IMR-90 (cell line): ENCODE data around the gene ADAMTSL1. TPM values are rescaled to one million over a fixed set of nuclear protein-coding genes. Genes with fewer than 3 reads are reported as not detected.

Source experiments
- ATAC-seq: fragments of 200-7000 bp; cut with Tn5 transposase; 2 replicates; pipeline ENCODE4 v1.9.1; 2020; ENCODE audit warnings: low read depth, mild to moderate bottlenecking, moderate library complexity
- BruUV-seq: library from RNA; stranded (reverse); fragments of 400-500 nt; replicated peaks from 2 replicates; lab custom pipeline; 2021; lab: Mats Ljungman, UMichigan
- CTCF ChIA-PET: fragments of 300-600 bp; formaldehyde crosslinking; extraction: SDS; loops from one replicate; lab custom pipeline; 2021; ENCODE audit warnings: antibody characterized with exemption; lab: Yijun Ruan, JAX
- POLR2A ChIA-PET: fragments of 300-600 bp; sonication (Branson Sonifier 250); formaldehyde crosslinking; loops from one replicate; lab custom pipeline; 2022; ENCODE audit warnings: antibody characterized with exemption; ENCODE audit not compliant: unreplicated experiment; lab: Charles Lee
- DNase-seq: peaks from one replicate; pipeline ENCODE4 v3.0.0; 2013
- H2AFZ ChIP-seq: replicated peaks from 2 replicates; pipeline ENCODE3; 2013; ENCODE audit warnings: low read length, mild to moderate bottlenecking; ENCODE audit not compliant: poor library complexity
- H2AK5ac ChIP-seq: 2 replicates; pipeline ENCODE4 v1.6.1; 2013; ENCODE audit warnings: low read depth, low read length, inconsistent platforms
- H2AK9ac ChIP-seq: replicated peaks from 2 replicates; pipeline ENCODE3; 2013; ENCODE audit warnings: mild to moderate bottlenecking, low read depth, low read length, moderate library complexity; ENCODE audit not compliant: poor library complexity
- H2BK120ac ChIP-seq: 2 replicates; pipeline ENCODE4 v1.6.1; 2013; ENCODE audit warnings: low read depth, low read length, inconsistent platforms
- H2BK15ac ChIP-seq: 3 replicates; pipeline ENCODE4 v1.6.1; 2013; ENCODE audit warnings: low read depth, low read length, inconsistent platforms
- H2BK20ac ChIP-seq: 2 replicates; pipeline ENCODE4 v1.6.1; 2013; ENCODE audit warnings: low read depth, mild to moderate bottlenecking, inconsistent platforms, low read length, moderate library complexity
- H2BK5ac ChIP-seq: 2 replicates; pipeline ENCODE4 v1.6.1; 2013; ENCODE audit warnings: mild to moderate bottlenecking, low read depth, low read length, inconsistent platforms; ENCODE audit not compliant: poor library complexity, severe bottlenecking
- H3K14ac ChIP-seq: replicated peaks from 2 replicates; pipeline ENCODE4 v1.6.1; 2013; ENCODE audit warnings: low read depth, low read length, inconsistent platforms
- H3K18ac ChIP-seq: 2 replicates; pipeline ENCODE4 v1.6.1; 2013; ENCODE audit warnings: low read depth, low read length, control low read depth
- H3K23ac ChIP-seq: 2 replicates; pipeline ENCODE4 v1.6.1; 2013; ENCODE audit warnings: low read depth, low read length, inconsistent platforms
- H3K27ac ChIP-seq: 2 replicates; pipeline ENCODE4 v1.5.1; 2013; ENCODE audit warnings: mild to moderate bottlenecking, control low read depth, low read length; ENCODE audit not compliant: insufficient read depth
- H3K27me3 ChIP-seq: 2 replicates; pipeline ENCODE4 v1.6.1; 2013; ENCODE audit warnings: low read length; ENCODE audit not compliant: control insufficient read depth, insufficient read depth
- H3K36me3 ChIP-seq: 2 replicates; pipeline ENCODE4 v1.6.1; 2013; ENCODE audit warnings: low read length, mixed read lengths; ENCODE audit not compliant: control insufficient read depth, insufficient read depth
- H3K4ac ChIP-seq: 2 replicates; pipeline ENCODE4 v1.6.1; 2013; ENCODE audit warnings: low read depth, low read length, inconsistent platforms
- H3K4me1 ChIP-seq: 2 replicates; pipeline ENCODE4 v1.6.1; 2013; ENCODE audit warnings: low read length, mixed read lengths; ENCODE audit not compliant: control insufficient read depth, insufficient read depth
- H3K4me2 ChIP-seq: 2 replicates; pipeline ENCODE4 v1.6.1; 2013; ENCODE audit warnings: low read depth, mild to moderate bottlenecking, control low read depth, low read length, moderate library complexity
- H3K4me3 ChIP-seq: 2 replicates; pipeline ENCODE4 v1.5.1; 2013; ENCODE audit warnings: low read depth, mild to moderate bottlenecking, control low read depth, low read length, moderate library complexity; ENCODE audit not compliant: insufficient read depth
- H3K56ac ChIP-seq: 2 replicates; pipeline ENCODE4 v1.6.1; 2013; ENCODE audit warnings: low read length, inconsistent platforms; ENCODE audit not compliant: insufficient read depth; ENCODE audit errors: extremely low read depth
- H3K79me1 ChIP-seq, 2 experiments: 2 replicates each; pipeline ENCODE4 v1.6.1; 2013; ENCODE audit warnings: low read length in 2 of 2, inconsistent platforms in 1 of 2, low read depth in 1 of 2
- H3K9ac ChIP-seq: 2 replicates; pipeline ENCODE4 v1.6.1; 2013; ENCODE audit warnings: low read depth, low read length, control low read depth
- H3K9me1 ChIP-seq: 2 replicates; pipeline ENCODE4 v1.6.1; 2013; ENCODE audit warnings: low read length, inconsistent platforms; ENCODE audit not compliant: insufficient read depth
- H3K9me3 ChIP-seq: 2 replicates; pipeline ENCODE4 v1.6.1; 2013; ENCODE audit warnings: low read length; ENCODE audit not compliant: control insufficient read depth, insufficient read depth
- H4K20me1 ChIP-seq: 2 replicates; pipeline ENCODE4 v1.6.1; 2013; ENCODE audit warnings: low read length, inconsistent platforms; ENCODE audit not compliant: insufficient read depth
- H4K5ac ChIP-seq: 2 replicates; pipeline ENCODE4 v1.6.1; 2013; ENCODE audit warnings: mild to moderate bottlenecking, low read depth, low read length, control low read depth
- H4K8ac ChIP-seq, 2 experiments: 2 replicates each; pipeline ENCODE4 v1.6.1; 2013; ENCODE audit warnings: low read depth in 2 of 2, low read length in 2 of 2, control low read depth in 1 of 2, inconsistent platforms in 1 of 2
- H4K91ac ChIP-seq: 2 replicates; pipeline ENCODE4 v1.6.1; 2013; ENCODE audit warnings: low read depth, low read length, inconsistent platforms; ENCODE audit not compliant: insufficient read depth
- BHLHE40 ChIP-seq: fragments of 150-350 bp; IDR thresholded peaks from 2 replicates; pipeline ENCODE4 v1.6.1; 2016; ENCODE audit warnings: mild to moderate bottlenecking, low read depth, low read length
- CEBPB ChIP-seq: IDR thresholded peaks from 2 replicates; pipeline ENCODE4 v1.6.1; 2012; ENCODE audit warnings: low read depth, low read length, improper control_type of control experiment
- CHD1 ChIP-seq: IDR thresholded peaks from 2 replicates; pipeline ENCODE4 v1.6.1; 2012; ENCODE audit warnings: low read depth, low read length, improper control_type of control experiment
- CTCF ChIP-seq: conservative IDR thresholded peaks from 2 replicates; pipeline ENCODE4 v1.5.1; 2012; ENCODE audit warnings: mild to moderate bottlenecking, low read depth, low read length, improper control_type of control experiment
- FOS ChIP-seq: fragments of 150-350 bp; IDR thresholded peaks from 2 replicates; pipeline ENCODE4 v1.6.1; 2016; ENCODE audit warnings: low read depth, low read length
- MAFK ChIP-seq: IDR thresholded peaks from 2 replicates; pipeline ENCODE4 v1.6.1; 2012; ENCODE audit warnings: low read depth, low read length, improper control_type of control experiment
- MAZ ChIP-seq: IDR thresholded peaks from 2 replicates; pipeline ENCODE4 v1.6.1; 2012; ENCODE audit warnings: low read depth, mild to moderate bottlenecking, low read length, improper control_type of control experiment, moderate library complexity, borderline replicate concordance
- MXI1 ChIP-seq: IDR thresholded peaks from 2 replicates; pipeline ENCODE4 v1.6.1; 2012; ENCODE audit warnings: low read depth, mild to moderate bottlenecking, low read length, moderate library complexity, borderline replicate concordance
- NFE2L2 ChIP-seq: fragments of 150-350 bp; IDR thresholded peaks from 2 replicates; pipeline ENCODE4 v1.6.1; 2016; ENCODE audit warnings: low read depth, mild to moderate bottlenecking, low read length
- RAD21 ChIP-seq: IDR thresholded peaks from 2 replicates; pipeline ENCODE4 v1.6.1; 2012; ENCODE audit warnings: low read length, improper control_type of control experiment
- RCOR1 ChIP-seq: IDR thresholded peaks from 2 replicates; pipeline ENCODE4 v1.6.1; 2012; ENCODE audit warnings: mild to moderate bottlenecking, low read length, improper control_type of control experiment; ENCODE audit not compliant: insufficient replicate concordance
- RFX5 ChIP-seq: IDR thresholded peaks from 2 replicates; pipeline ENCODE4 v1.8.0; 2012; ENCODE audit warnings: low read depth, mild to moderate bottlenecking, low read length, moderate library complexity
- SMC3 ChIP-seq: fragments of 150-350 bp; IDR thresholded peaks from 2 replicates; pipeline ENCODE4 v1.6.1; 2016; ENCODE audit warnings: low read depth, mild to moderate bottlenecking, antibody characterized with exemption, low read length, moderate library complexity
- USF2 ChIP-seq: fragments of 150-350 bp; IDR thresholded peaks from 2 replicates; pipeline ENCODE4 v1.6.1; 2017; ENCODE audit warnings: mild to moderate bottlenecking, antibody characterized with exemption, low read length, low read depth
- WGBS, 2 experiments: methylation state at CpG; one replicate each; pipeline versions ENCODE4 v1.1.5 to v1.1.7; 2013; ENCODE audit warnings: missing lambda C conversion rate in 2 of 2; ENCODE audit not compliant: insufficient read length in 1 of 2; ENCODE audit errors: extremely low coverage in 2 of 2; 5-methylcytosine and 5-hydroxymethylcytosine counted together
- dilution Hi-C: fragments of 300-500 bp; cut with HindIII; formaldehyde crosslinking; loops from one replicate; pipeline ENCODE4 v1.14.3; 2018; ENCODE audit warnings: low sequenced_read_pairs; ENCODE audit not compliant: unreplicated experiment
- in situ Hi-C: fragments of 300-500 bp; cut with MboI; formaldehyde crosslinking; loops from 3 replicates; pipeline ENCODE4 v1.14.3; 2019; ENCODE audit warnings: low sequenced_read_pairs, inconsistent platforms, mixed read lengths
- intact Hi-C: fragments of 100-400 bp; cut with micrococcal nuclease; formaldehyde crosslinking; loops from 2 replicates; pipeline ENCODE4 v1.10.0; 2022
- polyA plus RNA-seq, 3 experiments: library from polyadenylated mRNA; depleted of rRNA; stranded (reverse); fragments of >200 nt; gene quantifications; 2 replicates each; pipeline ENCODE4 v1.2.3, GENCODE V29; 2012; ENCODE audit warnings: low replicate concordance in 1 of 3
- total RNA-seq: library from RNA; depleted of rRNA; stranded (reverse); fragments of >200 nt; gene quantifications from 2 replicates; pipeline ENCODE4 v1.2.3, GENCODE V29; 2012

Gene ADAMTSL1
- total and polyA plus RNA-seq, 2 of the 4 experiments (the other 2 are of a cell fraction), result 38.2 to 62.2 TPM

- Histone ChIP-seq H4K20me1 (no peaks in the 10 kb centered on the region), H3K56ac (no peak overlapping the region), H3K18ac (no peak overlapping the region), H3K4ac (no peak overlapping the region), H2AFZ (no peak overlapping the region), H2AK9ac (no peak overlapping the region), H3K79me1 (no peaks in the 10 kb centered on the region), H3K23ac (no peak overlapping the region), H3K4me2 (no peak overlapping the region), H2BK20ac (no peak overlapping the region), H3K9ac (no peak overlapping the region), H2AK5ac (no peak overlapping the region), H3K14ac (no peak overlapping the region), H2BK15ac (no peak overlapping the region), H2BK5ac (no peak overlapping the region), H3K9me3 (no peaks in the 10 kb centered on the region; the same call in 1 of the 2 replicates), H4K8ac (no peak overlapping the region), H3K4me1 (peaks cover 4% of the 10 kb centered on the region; the same call in 1 of the 2 replicates), H4K5ac (no peak overlapping the region), H2BK120ac (no peak overlapping the region), H3K4me3 (no peak overlapping the region), H3K36me3 (no peaks in the 10 kb centered on the region), H3K9me1 (0 out of 2 replicates have a peak, but pooled peaks cover 1% of the 10 kb centered on the region), H3K27me3 (no peaks in the 10 kb centered on the region), H3K27ac (no peak overlapping the region), H4K91ac (no peak overlapping the region)
- CTCF ChIA-PET, result interaction anchor here (1.6 kb wide), 1 partner anchor 9 kb away, joined by 8 read pairs; no protein-coding TSS in a partner anchor
- dilution Hi-C loops, result no loop called here
- ATAC-seq (no peak), DNase-seq (no peak)
- in situ Hi-C loops, result no loop called here
- BruUV-seq, result no TSS peak
- intact Hi-C loops, result no loop called here
- WGBS, 2 experiments, result no CpG with 5 or more reads among the region's 2 CpGs
- no peak for TF ChIP-seq MAZ
- TF ChIP-seq MAFK, result no peak
- no peak for TF ChIP-seq MXI1
- TF ChIP-seq CEBPB, result no peak
- no peak for TF ChIP-seq USF2
- TF ChIP-seq NFE2L2, result no peak
- no peak for TF ChIP-seq FOS
- no peak for TF ChIP-seq RAD21
- TF ChIP-seq RFX5, result no peak
- no peak for TF ChIP-seq CHD1
- no peak for TF ChIP-seq BHLHE40
- no peak for TF ChIP-seq RCOR1
- TF ChIP-seq SMC3, result no peak
- no peak for TF ChIP-seq CTCF
- POLR2A ChIA-PET, result no interaction called here
Observed at GRCh38 chr9:18452276-18452675, 21.7 kb upstream of the ADAMTSL1 start.
